Activated naive CD8-positive, alpha-beta T cell treated with anti-CD3 and anti-CD28 coated beads, Interleukin-2, amount 10 ng/mL, durations not matched to agents 7 days and 5 days (primary cell): ENCODE results near the gene TMPRSS13. TPM values are rescaled to one million over a fixed set of nuclear protein-coding genes. Genes with fewer than 3 reads are reported as not detected.

Source experiments
- ATAC-seq: fragments of 150-1000 bp; cut with Tn5 transposase; one replicate; pipeline ENCODE4 v1.10.0; 2021; ENCODE audit warnings: low read depth, moderate library complexity
- POLR2A ChIA-PET: fragments of 350-600 bp; sonication (Branson Sonifier 250); formaldehyde crosslinking; loops from one replicate; lab custom pipeline; 2021; ENCODE audit warnings: antibody characterized with exemption; lab: Charles Lee
- DNase-seq: peaks from one replicate; pipeline ENCODE4 v3.0.0; 2021
- H3K27ac Mint-ChIP-seq: one replicate; pipeline ENCODE4 v1.8.0; 2022; ENCODE audit warnings: mild to moderate bottlenecking, mixed read lengths
- H3K27me3 Mint-ChIP-seq: one replicate; pipeline ENCODE4 v1.8.0; 2022; ENCODE audit warnings: mild to moderate bottlenecking, moderate library complexity, mixed read lengths
- H3K36me3 Mint-ChIP-seq: one replicate; pipeline ENCODE4 v1.8.0; 2021; ENCODE audit warnings: mild to moderate bottlenecking, mixed read lengths
- H3K4me1 Mint-ChIP-seq: one replicate; pipeline ENCODE4 v1.8.0; 2021; ENCODE audit warnings: mixed read lengths
- H3K4me3 Mint-ChIP-seq: one replicate; pipeline ENCODE4 v1.8.0; 2022; ENCODE audit warnings: mild to moderate bottlenecking, moderate library complexity, mixed read lengths
- H3K9me3 Mint-ChIP-seq: one replicate; pipeline ENCODE4 v1.8.0; 2021; ENCODE audit warnings: mixed read lengths
- total RNA-seq, 2 experiments: library from RNA; stranded (reverse); gene quantifications; one replicate each; pipeline ENCODE4 v1.2.3, GENCODE V29; 2021

TMPRSS13 gene
- total RNA-seq, 2 experiments from 2014 or later = 2.7 to 5.0 TPM

DNA sequence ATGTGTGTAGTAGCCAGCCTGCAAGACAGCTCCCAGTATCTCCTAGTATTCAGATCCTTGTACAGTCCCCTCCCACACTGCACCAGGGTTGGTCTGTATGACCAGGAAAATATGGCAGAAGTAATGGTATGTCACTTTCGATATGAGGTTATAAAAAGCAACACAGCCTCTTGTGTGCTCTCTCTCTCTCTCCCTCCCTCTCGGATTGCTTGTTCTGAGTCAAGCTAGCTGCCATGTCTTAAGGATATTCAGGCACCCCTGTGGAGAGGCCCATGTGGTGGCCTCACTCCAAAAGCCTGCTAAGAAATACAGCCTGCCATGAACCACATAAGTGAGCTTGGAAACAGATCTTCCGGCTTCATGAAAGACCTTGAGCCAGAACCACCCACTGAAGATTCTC is 78.1 kb downstream of the TMPRSS13 start:
- peaks cover 8% of the 10 kb centered on the region for H3K4me1 Mint-ChIP-seq
- no peak for DNase-seq
- H3K27me3 Mint-ChIP-seq = peaks cover 16% of the 10 kb centered on the region
- H3K4me3 Mint-ChIP-seq = no peak overlapping the region
- POLR2A ChIA-PET = no interaction called here
- H3K36me3 Mint-ChIP-seq = peaks cover 11% of the 10 kb centered on the region
- ATAC-seq = no peak
- H3K9me3 Mint-ChIP-seq = peaks cover 14% of the 10 kb centered on the region
- no peak overlapping the region for H3K27ac Mint-ChIP-seq

Other genes with a start within 250 kb of the TMPRSS13 start
- gene DSCAML1, start 132.2 kb downstream of the TMPRSS13 start, total RNA-seq = 1 to 10 TPM; 1.4 to 3.1 TPM
- 10 to 100 TPM; 28.0 to 31.2 TPM for gene FXYD2, start 104.7 kb downstream of the TMPRSS13 start, total RNA-seq
- under 1 TPM in 1 of 2 experiments, not detected in 1; 0.31 TPM for gene FXYD6, start 52.7 kb downstream of the TMPRSS13 start, total RNA-seq
- gene IL10RA, start 57.0 kb upstream of the TMPRSS13 start, total RNA-seq = 100 to 1,000 TPM; 304 TPM
- gene TMPRSS4, start 147.7 kb upstream of the TMPRSS13 start, total RNA-seq = under 1 TPM; 0.30 to 0.40 TPM
- gene SMIM35, start 157.6 kb upstream of the TMPRSS13 start, total RNA-seq = 1 to 10 TPM; 3.0 to 3.1 TPM
- under 1 TPM in 1 of 2 experiments, not detected in 1; 0.17 TPM for gene SCN4B, start 223.4 kb upstream of the TMPRSS13 start, total RNA-seq
- not detected for gene SCN2B, start 247.2 kb upstream of the TMPRSS13 start, total RNA-seq